Measurements from ENCODE around the gene MCTP1. TPM values are rescaled to one million over a fixed set of nuclear protein-coding genes. Genes with fewer than 3 reads are reported as not detected.
A peak's percentile ranks its signal among the peaks of the same experiment; 100 is the strongest.

The MCTP1 gene
- total and polyA plus RNA-seq, 9 donors = 4.3 to 11.0 (median 7.3) TPM

- Histone ChIP-seq H3K36me3 (ENCODE audit: control insufficient read depth, insufficient read depth, low read length) (no peaks in the 10 kb centered on the region), H3K4me1 (ENCODE audit: control insufficient read depth, insufficient read depth, low read length) (no peaks in the 10 kb centered on the region), H3K27ac (ENCODE audit: low read length) (no peak overlapping the region), H3K27me3 (ENCODE audit: control insufficient read depth, insufficient read depth, low read length) (no peaks in the 10 kb centered on the region), H3K4me3 (ENCODE audit: low read length) (no peak overlapping the region), H3K9me3 (replicated peaks; ENCODE audit: control insufficient read depth, low read depth, low read length) (no peaks in the 10 kb centered on the region)
- WGBS (ENCODE audit: insufficient coverage) = no CpG with 5 or more reads among the region's 1 CpG
- DNase-seq = no peak
These were observed 179.3 kb downstream of the MCTP1 start for GRCh38 chr5:95105638-95106037.

DNA sequence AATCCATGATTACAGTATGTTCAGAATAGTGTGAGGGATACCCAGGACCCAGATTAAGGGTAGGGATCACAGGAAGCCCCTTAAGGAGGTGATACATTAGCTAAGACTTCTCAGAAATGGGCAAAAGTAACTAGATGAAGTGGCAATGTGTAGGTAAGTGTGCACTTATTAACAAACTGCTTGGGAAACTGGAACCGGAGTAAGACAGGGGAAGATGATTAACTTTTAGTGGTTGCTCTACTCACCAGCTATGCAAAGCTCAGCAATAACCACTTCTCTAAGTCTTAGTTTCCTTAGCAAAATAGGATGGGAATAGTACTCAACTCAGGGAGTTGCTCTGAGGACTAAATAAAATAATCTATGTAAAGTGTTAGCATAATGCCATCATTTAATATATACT lies 182.2 kb downstream of the MCTP1 start:
- no peak overlapping the region for H3K4me3 ChIP-seq (ENCODE audit: low read length)
- no peaks in the 10 kb centered on the region for H3K36me3 ChIP-seq (ENCODE audit: control insufficient read depth, insufficient read depth, low read length)
- no peaks in the 10 kb centered on the region for H3K9me3 ChIP-seq (replicated peaks; ENCODE audit: control insufficient read depth, low read depth, low read length)
- WGBS (ENCODE audit: insufficient coverage) = no CpG with 5 or more reads among the region's 1 CpG
- DNase-seq = no peak
- H3K27me3 ChIP-seq (ENCODE audit: control insufficient read depth, insufficient read depth, low read length) = no peaks in the 10 kb centered on the region
- no peaks in the 10 kb centered on the region for H3K4me1 ChIP-seq (ENCODE audit: control insufficient read depth, insufficient read depth, low read length)
- no peak overlapping the region for H3K27ac ChIP-seq (ENCODE audit: low read length)

GRCh38 chr5:95102080-95102479 lies 182.8 kb downstream of the MCTP1 start:
- Histone ChIP-seq H3K36me3 (ENCODE audit: control insufficient read depth, insufficient read depth, low read length) (no peaks in the 10 kb centered on the region), H3K4me3 (ENCODE audit: low read length) (no peak overlapping the region), H3K27me3 (ENCODE audit: control insufficient read depth, insufficient read depth, low read length) (no peaks in the 10 kb centered on the region), H3K27ac (ENCODE audit: low read length) (no peak overlapping the region), H3K4me1 (ENCODE audit: control insufficient read depth, insufficient read depth, low read length) (no peaks in the 10 kb centered on the region), H3K9me3 (replicated peaks; ENCODE audit: control insufficient read depth, low read depth, low read length) (no peaks in the 10 kb centered on the region)
- no peak for DNase-seq
- WGBS (ENCODE audit: insufficient coverage) = no CpG with 5 or more reads among the region's 1 CpG

- DNase-seq = no peak
- H3K36me3 ChIP-seq (ENCODE audit: control insufficient read depth, insufficient read depth, low read length) = no peaks in the 10 kb centered on the region
- H3K9me3 ChIP-seq (replicated peaks; ENCODE audit: control insufficient read depth, low read depth, low read length) = no peaks in the 10 kb centered on the region
- no peaks in the 10 kb centered on the region for H3K4me1 ChIP-seq (ENCODE audit: control insufficient read depth, insufficient read depth, low read length)
- H3K27ac ChIP-seq (ENCODE audit: low read length) = no peak overlapping the region
- no CpG with 5 or more reads among the region's 1 CpG for WGBS (ENCODE audit: insufficient coverage)
- no peaks in the 10 kb centered on the region for H3K27me3 ChIP-seq (ENCODE audit: control insufficient read depth, insufficient read depth, low read length)
- no peak overlapping the region for H3K4me3 ChIP-seq (ENCODE audit: low read length)
These were observed 184.3 kb downstream of the MCTP1 start for GRCh38 chr5:95100551-95100950.

- no peaks in the 10 kb centered on the region for H3K9me3 ChIP-seq (replicated peaks; ENCODE audit: control insufficient read depth, low read depth, low read length)
- WGBS (ENCODE audit: insufficient coverage) = no CpG with 5 or more reads among the region's 2 CpGs
- no peak overlapping the region for H3K27ac ChIP-seq (ENCODE audit: low read length)
- no peak for DNase-seq
- H3K27me3 ChIP-seq (ENCODE audit: control insufficient read depth, insufficient read depth, low read length) = no peaks in the 10 kb centered on the region
- H3K4me1 ChIP-seq (ENCODE audit: control insufficient read depth, insufficient read depth, low read length) = no peaks in the 10 kb centered on the region
- no peaks in the 10 kb centered on the region for H3K36me3 ChIP-seq (ENCODE audit: control insufficient read depth, insufficient read depth, low read length)
- H3K4me3 ChIP-seq (ENCODE audit: low read length) = no peak overlapping the region
These were observed 186.9 kb downstream of the MCTP1 start for GRCh38 chr5:95098012-95098411.

DNA sequence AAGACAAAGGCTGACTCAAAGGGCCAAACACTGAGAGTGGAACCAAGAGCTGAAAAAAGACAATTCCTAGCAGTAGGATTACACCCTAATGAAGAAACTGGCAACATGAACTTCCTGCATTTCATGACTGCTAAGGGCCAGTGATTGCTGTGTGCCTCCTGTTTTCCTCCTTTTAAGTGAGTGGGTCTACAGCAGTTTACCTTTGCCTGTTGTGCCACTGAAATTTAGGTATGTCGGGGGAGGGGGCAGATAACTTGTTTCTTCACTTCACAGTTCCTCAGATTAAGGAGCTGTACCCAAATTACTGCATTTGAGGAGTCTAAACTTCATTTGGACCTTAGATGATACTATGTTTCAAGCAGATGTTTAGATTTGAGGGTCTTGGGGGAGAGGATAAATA lies 191.7 kb downstream of the MCTP1 start:
- no peak overlapping the region for H3K27ac ChIP-seq (ENCODE audit: low read length)
- WGBS (ENCODE audit: insufficient coverage) = no CpG with 5 or more reads among the region's 1 CpG
- H3K27me3 ChIP-seq (ENCODE audit: control insufficient read depth, insufficient read depth, low read length) = no peaks in the 10 kb centered on the region
- H3K4me1 ChIP-seq (ENCODE audit: control insufficient read depth, insufficient read depth, low read length) = no peaks in the 10 kb centered on the region
- H3K36me3 ChIP-seq (ENCODE audit: control insufficient read depth, insufficient read depth, low read length) = no peaks in the 10 kb centered on the region
- H3K4me3 ChIP-seq (ENCODE audit: low read length) = no peak overlapping the region
- H3K9me3 ChIP-seq (replicated peaks; ENCODE audit: control insufficient read depth, low read depth, low read length) = no peaks in the 10 kb centered on the region
- no peak for DNase-seq

- H3K36me3 ChIP-seq (ENCODE audit: control insufficient read depth, insufficient read depth, low read length) = no peaks in the 10 kb centered on the region
- no peaks in the 10 kb centered on the region for H3K27me3 ChIP-seq (ENCODE audit: control insufficient read depth, insufficient read depth, low read length)
- H3K4me1 ChIP-seq (ENCODE audit: control insufficient read depth, insufficient read depth, low read length) = no peaks in the 10 kb centered on the region
- no peak overlapping the region for H3K27ac ChIP-seq (ENCODE audit: low read length)
- DNase-seq = no peak
- no peaks in the 10 kb centered on the region for H3K9me3 ChIP-seq (replicated peaks; ENCODE audit: control insufficient read depth, low read depth, low read length)
- 100% methylated on average over 1 of the region's 2 CpGs for WGBS (ENCODE audit: insufficient coverage)
- no peak overlapping the region for H3K4me3 ChIP-seq (ENCODE audit: low read length)
These were observed 194.1 kb downstream of the MCTP1 start for GRCh38 chr5:95090774-95091173.

GRCh38 chr5:95087816-95088317 lies 197.0 kb downstream of the MCTP1 start:
- Histone ChIP-seq H3K4me1 (ENCODE audit: control insufficient read depth, insufficient read depth, low read length) (no peaks in the 10 kb centered on the region), H3K36me3 (ENCODE audit: control insufficient read depth, insufficient read depth, low read length) (no peaks in the 10 kb centered on the region), H3K27ac (ENCODE audit: low read length) (peak overlapping the region; percentile 31), H3K27me3 (ENCODE audit: control insufficient read depth, insufficient read depth, low read length) (no peaks in the 10 kb centered on the region), H3K4me3 (ENCODE audit: low read length) (no peak overlapping the region), H3K9me3 (replicated peaks; ENCODE audit: control insufficient read depth, low read depth, low read length) (no peaks in the 10 kb centered on the region)
- no CpG with 5 or more reads among the region's 7 CpGs for WGBS (ENCODE audit: insufficient coverage)
- peak; percentile 58 for DNase-seq

DNA sequence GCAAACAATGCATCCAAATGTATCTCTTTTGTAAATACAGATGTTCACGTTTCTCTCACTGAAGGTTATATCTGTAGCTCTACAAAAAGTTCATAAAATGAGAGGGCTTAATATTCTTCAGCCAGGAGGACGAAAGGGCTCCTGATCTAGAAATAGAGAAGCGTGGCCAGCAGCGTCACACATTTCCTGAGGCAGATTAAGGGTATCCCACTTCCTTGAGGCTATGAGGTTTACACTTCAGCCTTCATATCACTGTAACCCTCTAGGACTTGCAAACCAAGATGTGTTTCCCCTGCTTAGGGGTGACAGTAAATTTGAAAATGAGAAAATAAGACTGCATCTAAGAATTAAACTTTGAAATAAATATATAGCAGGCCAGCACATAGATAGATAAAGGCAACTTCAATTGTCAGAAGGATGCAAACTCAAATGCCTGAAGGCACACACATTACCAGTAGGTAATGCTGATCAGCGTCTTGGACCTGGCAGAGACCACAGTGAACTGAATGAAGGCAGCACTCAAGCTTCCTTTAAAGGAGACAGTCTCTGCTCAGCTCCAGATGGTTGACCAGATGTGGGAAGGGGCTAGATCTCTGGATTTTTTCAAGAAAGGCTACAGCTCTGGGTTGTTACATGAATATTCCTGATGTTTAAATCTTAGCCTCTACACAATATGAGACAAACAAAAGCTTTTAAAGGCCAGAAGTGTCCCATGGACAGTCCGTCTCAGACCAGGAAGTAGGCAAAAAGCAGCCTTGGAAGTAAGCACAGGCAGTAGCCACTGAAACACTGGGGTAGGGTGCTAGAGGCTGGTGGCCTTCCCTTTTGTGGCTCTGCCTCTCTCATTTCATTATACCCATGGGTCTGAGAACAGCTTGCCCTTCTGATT lies 197.7 kb downstream of the MCTP1 start:
- Histone ChIP-seq H3K27ac (ENCODE audit: low read length) (peak overlapping the region; percentile 31), H3K4me1 (ENCODE audit: control insufficient read depth, insufficient read depth, low read length) (no peaks in the 10 kb centered on the region), H3K9me3 (replicated peaks; ENCODE audit: control insufficient read depth, low read depth, low read length) (no peaks in the 10 kb centered on the region), H3K36me3 (ENCODE audit: control insufficient read depth, insufficient read depth, low read length) (no peaks in the 10 kb centered on the region), H3K27me3 (ENCODE audit: control insufficient read depth, insufficient read depth, low read length) (no peaks in the 10 kb centered on the region), H3K4me3 (ENCODE audit: low read length) (no peak overlapping the region)
- WGBS (ENCODE audit: insufficient coverage) = no CpG with 5 or more reads among the region's 6 CpGs
- peak; percentile 27 for DNase-seq

GRCh38 chr5:95084757-95085156 lies 200.1 kb downstream of the MCTP1 start:
- no peak for DNase-seq

More at GRCh38 chr5:95084757-95085156, 200.1 kb downstream of the MCTP1 start:
- H3K27me3 ChIP-seq (ENCODE audit: control insufficient read depth, insufficient read depth, low read length) = no peaks in the 10 kb centered on the region
- no peaks in the 10 kb centered on the region for H3K4me1 ChIP-seq (ENCODE audit: control insufficient read depth, insufficient read depth, low read length)
- no peaks in the 10 kb centered on the region for H3K36me3 ChIP-seq (ENCODE audit: control insufficient read depth, insufficient read depth, low read length)
- H3K9me3 ChIP-seq (replicated peaks; ENCODE audit: control insufficient read depth, low read depth, low read length) = no peaks in the 10 kb centered on the region
- H3K27ac ChIP-seq (ENCODE audit: low read length) = no peak overlapping the region
- no peak overlapping the region for H3K4me3 ChIP-seq (ENCODE audit: low read length)

All from muscle of leg (tissue), 11 donors.